HG02588 (cell line): Measurements from ENCODE around the gene PIAS2.
"Not testable (repeated sequence)": the region's sequence is repeated elsewhere in the genome, so short reads cannot be mapped to it uniquely, and the experiment has no call there.

Experiments used
- ATAC-seq: cut with Tn5 transposase; IDR thresholded peaks from one replicate; pipeline ENCODE4 v1.9.1; 2021; ENCODE audit warnings: mild to moderate bottlenecking, moderate library complexity; ENCODE audit not compliant: unreplicated experiment

PIAS2 gene

DNA sequence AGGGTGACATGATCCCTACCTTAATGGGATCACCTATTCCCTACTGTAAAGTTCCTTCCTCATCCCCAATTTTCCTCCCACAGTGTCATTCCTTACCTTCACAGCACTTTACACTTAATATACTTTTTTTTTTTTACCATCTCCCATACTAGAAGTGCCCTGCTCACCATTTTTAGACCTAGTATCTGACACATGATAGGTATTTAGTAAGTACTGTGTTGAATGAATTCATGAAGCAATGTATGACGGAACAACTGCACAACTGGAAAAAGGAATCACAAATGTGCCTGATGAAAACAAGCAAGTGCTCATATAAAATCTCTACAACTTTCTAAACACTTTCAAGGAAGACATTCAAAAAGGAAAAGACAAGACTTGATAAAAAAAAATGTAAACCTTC, 83.4 kb downstream of the PIAS2 start:
- ATAC-seq: no peak

GRCh38 chr18:46832849-46833248, 84.5 kb downstream of the PIAS2 start:
- ATAC-seq: no peak

GRCh38 chr18:46832422-46832821, 84.9 kb downstream of the PIAS2 start:
- not testable (repeated sequence) for ATAC-seq

DNA sequence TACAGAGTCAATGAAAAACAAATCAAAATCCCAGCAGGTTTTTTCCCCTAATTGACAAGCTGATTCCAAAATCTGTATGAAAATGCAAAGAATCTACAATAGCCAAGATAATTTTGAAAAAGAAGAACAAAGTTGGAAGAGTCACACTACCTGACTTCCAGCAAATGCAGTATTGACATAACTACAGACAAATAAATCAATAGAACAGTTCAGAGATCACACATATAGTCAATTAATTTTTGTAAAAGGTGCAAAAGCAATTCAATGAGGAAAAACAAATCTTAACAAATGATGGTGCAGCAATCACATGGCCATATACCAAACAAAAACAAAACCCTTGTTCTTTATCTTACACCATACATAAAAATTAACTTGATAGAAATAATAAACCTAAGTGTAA, 85.9 kb downstream of the PIAS2 start:
- no peak for ATAC-seq

DNA sequence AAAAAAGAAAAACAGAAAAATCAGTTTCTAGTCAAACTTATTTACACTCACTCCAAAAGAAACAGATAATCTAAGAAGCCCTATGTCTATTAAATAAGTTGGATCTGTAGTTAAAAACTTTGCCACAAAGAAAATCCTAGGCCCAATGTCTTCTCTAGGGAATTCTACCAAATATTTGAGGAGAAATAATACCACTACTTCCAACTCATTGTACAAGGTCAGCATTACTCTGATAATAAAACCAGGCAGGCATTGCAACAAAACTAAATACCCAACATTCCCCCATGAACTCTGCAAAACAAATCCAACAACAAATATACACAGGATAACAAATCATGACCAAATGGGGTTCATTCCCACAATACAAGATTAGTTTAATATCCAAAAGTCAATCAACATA, 86.7 kb downstream of the PIAS2 start:
- ATAC-seq: no peak

DNA sequence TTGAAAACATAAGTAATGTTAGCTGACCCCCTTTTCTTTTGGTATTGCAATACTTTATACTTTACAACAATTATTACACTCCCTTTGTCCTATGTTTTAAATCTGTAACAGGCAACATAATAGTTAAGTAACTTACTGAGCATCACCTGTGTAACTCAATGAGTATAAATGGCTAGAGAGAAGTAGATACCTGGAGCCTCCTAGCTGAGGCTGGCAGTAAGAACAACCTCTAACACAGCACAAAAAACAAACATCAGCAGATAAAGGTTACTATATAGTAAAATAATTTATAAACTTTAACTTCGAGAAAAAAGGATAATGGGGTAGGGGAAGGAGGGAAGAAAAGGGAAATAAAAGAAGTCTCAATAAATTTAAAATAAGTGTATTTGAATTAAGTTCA, 87.4 kb downstream of the PIAS2 start:
- ATAC-seq: no peak

GRCh38 chr18:46829531-46829930, 87.8 kb downstream of the PIAS2 start:
- ATAC-seq: no peak

DNA sequence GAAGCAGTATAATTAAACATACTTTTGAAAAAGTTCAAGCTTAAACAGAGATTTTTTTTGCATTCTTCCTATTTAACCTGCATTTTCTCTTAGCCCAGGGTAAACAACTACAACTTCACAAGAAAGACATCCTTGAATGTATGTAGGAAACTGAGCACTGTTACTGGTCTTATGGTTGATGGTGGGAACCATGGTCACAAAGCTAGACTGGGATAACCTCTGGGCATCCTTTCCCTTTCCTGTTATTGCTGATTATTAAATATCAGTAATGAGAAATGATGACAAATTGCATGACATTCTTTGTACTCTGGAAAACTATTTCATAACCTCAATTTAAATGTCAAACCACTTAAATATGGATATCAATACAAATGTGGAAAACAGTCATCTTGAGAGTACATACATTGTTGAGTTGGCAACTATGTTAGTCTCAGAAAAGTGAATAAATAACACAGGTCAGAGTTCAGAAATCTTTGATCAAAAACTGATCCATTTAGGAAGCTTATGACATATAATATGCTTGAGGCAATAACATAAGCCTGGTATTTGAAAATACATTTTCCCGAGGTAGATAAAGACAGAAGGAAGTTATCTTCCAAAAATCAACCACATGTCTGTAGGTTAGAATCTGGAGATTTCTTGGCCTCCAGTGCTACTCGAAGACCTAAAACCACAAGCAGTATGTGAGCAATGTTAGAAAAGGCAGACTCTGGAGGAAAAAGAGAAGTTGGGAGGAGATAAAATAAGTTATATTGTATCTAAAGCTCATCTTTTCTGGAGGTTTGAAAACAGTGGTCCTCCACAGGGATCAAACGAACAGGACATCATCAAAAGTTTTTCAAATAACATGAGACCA, 95.2 kb downstream of the PIAS2 start:
- no peak for ATAC-seq

GRCh38 chr18:46820863-46821262, 96.4 kb downstream of the PIAS2 start:
- no peak for ATAC-seq

DNA sequence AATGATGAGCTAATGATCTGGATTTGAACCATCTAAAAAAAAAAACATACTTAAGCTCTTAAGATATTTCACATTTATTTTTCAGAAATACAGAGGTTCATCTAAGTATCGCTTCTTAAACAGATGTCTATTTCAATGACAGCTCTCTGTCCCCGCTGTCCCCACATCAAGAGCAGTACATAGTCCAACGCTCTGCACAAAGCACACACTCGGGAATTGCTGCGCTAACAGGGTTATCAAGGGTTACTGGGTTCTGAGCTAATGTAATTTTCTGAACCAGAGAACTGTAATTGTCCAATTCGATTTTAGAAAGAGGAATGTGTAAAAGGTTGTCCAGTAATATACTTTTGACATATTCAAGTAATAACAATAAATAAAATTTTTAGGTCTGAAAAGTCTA, 101.6 kb downstream of the PIAS2 start:
- no peak for ATAC-seq

- ATAC-seq: no peak
Measured at GRCh38 chr18:46814399-46814798, 102.9 kb downstream of the PIAS2 start.

DNA sequence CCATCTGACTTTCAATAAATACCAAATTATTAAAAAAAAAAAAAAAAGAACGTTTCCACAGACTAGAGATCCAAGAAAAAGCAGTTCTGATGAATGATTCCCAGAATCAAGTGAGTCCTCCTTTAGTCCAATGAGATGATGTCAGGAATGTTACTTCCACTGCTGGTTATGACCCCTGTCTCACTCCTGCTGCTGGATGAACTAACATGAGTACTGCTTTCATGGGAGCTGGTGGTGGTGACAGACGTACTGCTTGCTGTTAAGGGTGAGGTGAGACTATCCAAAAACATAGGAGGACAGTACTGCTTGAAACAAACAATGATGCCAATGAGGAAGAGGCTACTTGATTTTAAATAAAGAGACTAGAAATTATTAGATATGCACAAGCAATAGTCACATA, 105.0 kb downstream of the PIAS2 start:
- no peak for ATAC-seq

DNA sequence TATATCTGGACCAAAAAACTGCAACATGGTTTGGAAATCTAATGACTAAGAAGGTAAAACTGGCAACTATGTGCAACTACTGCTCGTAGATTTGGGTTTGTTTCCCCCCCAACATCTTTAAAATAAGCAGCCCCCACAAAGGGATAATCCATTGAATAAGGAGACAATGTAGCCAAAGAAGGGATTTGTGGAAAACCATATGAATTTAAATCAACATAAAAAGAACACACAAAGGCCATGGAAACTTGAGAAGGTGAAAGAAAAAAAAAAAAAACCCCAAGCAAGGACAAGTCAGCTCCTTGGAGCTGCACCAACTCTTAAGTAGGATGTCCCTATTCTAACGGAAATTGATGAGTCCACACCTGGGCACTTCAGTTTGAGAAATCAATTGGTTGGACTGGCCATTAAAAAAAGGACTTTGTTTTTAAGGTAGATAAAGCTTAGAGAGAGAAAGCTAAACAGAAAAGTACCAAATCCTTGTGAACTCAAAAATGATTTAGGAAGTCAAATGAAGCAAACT, 106.8 kb downstream of the PIAS2 start:
- ATAC-seq: no peak

DNA sequence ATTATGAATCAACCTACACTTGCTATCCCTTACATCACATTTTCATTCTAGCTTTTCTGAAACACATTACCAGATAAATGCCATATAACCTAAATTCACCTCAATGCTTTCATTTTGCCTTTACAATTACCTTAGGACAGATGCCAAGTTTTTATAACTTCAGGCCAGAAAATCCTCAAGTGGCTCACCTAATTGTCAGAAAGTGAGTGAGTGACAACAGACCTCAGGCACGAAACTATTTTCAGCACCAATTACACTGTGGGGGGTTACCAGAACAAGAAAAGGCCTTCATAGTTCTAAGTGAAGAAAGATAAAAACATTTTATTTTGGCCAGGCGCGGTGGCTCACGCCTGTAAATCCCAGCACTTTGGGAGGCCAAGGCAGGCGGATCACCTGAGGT, 108.2 kb downstream of the PIAS2 start:
- ATAC-seq: no peak

DNA sequence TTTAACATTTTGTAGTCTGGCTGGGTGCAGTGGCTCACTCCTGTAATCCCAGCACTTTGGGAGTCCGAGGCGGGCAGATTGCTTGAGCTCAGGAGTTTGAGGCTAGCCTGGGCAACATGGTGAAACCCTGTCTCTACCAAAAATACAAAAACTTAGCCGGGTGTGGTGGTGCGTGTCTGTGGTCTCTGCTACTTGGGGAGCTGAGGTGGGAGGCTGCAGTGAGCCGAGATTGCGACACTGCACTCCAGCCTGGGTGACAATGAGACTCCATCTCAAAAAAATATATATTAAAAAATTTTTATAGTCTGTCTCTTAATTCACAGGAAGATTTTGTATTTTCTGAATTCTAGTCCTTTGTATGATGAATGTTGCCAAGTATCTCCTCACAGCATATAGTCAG, 121.4 kb downstream of the PIAS2 start:
- not testable (repeated sequence) for ATAC-seq

GRCh38 chr18:46794607-46795006, 122.7 kb downstream of the PIAS2 start:
- no peak for ATAC-seq

DNA sequence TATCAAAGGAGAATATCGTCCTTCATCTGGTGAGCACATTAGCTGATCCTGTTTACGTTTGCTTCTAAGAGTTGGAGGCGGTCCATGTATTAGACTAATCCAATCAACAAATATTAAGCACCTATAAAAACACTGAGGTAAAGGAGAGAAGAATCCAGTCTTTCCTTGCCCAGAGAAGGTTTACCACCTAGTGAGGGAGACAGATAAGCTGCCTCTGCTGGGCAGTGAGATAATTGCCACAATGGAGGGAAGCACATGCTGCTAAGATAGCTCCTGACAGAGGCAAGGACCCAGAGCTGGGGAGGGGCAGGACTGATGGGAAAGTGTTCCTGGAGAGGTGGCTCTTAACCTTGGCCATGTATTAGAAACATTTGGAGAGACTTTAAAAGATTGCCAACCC, 123.7 kb downstream of the PIAS2 start:
- no peak for ATAC-seq

DNA sequence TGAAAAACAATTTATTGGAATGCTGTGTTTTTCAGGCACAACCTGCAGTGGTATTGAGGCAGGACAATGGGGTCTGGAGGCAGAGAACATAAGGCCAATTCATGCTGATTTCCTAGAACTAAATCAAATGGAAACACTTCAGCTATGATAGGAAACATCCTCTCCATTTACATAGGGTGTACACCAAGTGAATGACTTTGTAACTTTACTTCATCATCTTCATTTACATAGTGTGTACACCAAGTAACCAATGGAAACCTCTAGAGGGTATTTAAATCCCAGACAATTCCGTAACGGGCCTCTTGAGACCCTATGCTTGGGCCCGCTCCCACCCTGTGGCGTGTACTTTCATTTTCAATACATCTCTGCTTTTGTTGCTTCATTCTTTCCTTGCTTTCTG, 128.2 kb downstream of the PIAS2 start:
- ATAC-seq: no peak

DNA sequence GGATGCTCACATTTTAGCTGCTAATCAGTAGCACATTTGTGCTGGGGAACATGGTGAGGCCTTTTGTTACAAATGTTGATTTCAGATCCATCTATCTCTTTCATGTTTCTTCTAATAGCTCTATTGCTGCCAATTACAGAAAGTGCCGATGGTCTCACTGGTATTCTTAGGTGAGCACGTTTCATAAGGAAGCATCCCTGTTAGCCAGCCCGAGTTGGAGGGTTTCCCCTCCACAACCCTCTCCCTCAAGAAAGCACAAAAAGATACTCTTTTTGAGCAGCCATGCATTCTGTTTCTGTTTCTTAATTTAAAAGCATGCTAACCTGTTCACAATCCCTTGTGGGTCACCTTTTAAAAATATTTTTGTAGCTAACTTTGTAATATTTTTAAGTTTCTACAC, 129.6 kb downstream of the PIAS2 start:
- ATAC-seq: no peak

- no peak for ATAC-seq
Measured at GRCh38 chr18:46772357-46772756, 144.9 kb downstream of the PIAS2 start.

DNA sequence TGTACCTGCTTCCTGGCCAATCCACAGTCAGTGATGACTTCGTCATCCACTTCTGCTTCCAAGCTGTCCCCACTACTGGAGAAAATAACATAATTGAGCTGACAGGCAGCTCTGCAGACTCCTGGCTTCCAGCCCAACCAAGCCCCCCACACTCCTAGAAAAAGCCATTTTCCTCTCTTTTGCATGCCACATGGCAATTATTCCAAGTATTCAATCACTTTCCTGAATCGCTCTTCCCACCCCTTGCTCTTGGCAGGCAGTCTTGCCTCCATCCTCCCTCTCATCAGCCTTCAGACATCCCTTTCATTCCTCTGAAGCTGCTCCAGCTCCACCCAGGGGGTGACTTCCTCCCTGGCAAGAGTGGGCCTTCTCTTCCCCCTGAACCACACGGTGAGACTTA, 146.2 kb downstream of the PIAS2 start:
- ATAC-seq: no peak

- no peak for ATAC-seq
Measured at GRCh38 chr18:46770708-46771107, 146.6 kb downstream of the PIAS2 start.
